ENCODE measurements around the gene SIPA1L2. TPM values are rescaled to one million over a fixed set of nuclear protein-coding genes. Genes with fewer than 3 reads are reported as not detected.

SIPA1L2 gene
- total and polyA plus RNA-seq, 2 of the 13 experiments (the other 11 are each of a cell fraction or from before 2014, with no cell fraction given): 0.03 TPM; not detected in 1

DNA sequence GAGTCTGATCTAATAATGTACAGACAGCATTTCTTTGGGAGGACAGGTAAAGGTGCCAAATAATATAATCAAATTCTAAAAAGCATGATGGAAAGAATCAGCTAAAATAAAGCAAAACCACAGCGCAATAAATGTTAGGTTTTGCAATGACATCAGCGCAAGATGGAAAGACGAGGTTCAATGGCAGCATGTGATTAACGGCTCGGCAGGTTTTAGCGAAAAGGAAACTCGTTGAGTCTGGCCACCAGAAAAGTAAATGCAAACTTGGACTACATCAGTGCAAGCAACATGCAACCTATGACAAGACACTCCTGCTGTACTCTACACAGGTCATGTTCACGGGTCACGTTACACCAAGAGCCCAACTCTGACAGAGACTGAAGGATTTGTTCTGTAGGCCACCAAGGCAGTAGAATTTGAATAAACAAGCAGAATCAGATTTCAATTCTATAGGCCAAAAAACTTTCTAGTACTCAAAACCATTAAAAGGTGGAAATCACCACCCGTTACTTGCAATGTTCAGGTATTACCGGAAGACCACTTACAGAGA lies 4.5 kb downstream of the SIPA1L2 start (continued):
- TF ChIP-seq, protein P1, sequence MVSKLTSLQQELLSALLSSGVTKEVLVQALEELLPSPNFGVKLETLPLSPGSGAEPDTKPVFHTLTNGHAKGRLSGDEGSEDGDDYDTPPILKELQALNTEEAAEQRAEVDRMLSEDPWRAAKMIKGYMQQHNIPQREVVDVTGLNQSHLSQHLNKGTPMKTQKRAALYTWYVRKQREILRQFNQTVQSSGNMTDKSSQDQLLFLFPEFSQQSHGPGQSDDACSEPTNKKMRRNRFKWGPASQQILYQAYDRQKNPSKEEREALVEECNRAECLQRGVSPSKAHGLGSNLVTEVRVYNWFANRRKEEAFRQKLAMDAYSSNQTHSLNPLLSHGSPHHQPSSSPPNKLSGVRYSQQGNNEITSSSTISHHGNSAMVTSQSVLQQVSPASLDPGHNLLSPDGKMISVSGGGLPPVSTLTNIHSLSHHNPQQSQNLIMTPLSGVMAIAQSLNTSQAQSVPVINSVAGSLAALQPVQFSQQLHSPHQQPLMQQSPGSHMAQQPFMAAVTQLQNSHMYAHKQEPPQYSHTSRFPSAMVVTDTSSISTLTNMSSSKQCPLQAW (CRISPR knock-in tag; IDR thresholded peaks at IDR 0.05): no peak
- no peak for TF ChIP-seq ZNF607 (CRISPR knock-in tag; IDR thresholded peaks at IDR 0.05; ENCODE audit: borderline replicate concordance)

DNA sequence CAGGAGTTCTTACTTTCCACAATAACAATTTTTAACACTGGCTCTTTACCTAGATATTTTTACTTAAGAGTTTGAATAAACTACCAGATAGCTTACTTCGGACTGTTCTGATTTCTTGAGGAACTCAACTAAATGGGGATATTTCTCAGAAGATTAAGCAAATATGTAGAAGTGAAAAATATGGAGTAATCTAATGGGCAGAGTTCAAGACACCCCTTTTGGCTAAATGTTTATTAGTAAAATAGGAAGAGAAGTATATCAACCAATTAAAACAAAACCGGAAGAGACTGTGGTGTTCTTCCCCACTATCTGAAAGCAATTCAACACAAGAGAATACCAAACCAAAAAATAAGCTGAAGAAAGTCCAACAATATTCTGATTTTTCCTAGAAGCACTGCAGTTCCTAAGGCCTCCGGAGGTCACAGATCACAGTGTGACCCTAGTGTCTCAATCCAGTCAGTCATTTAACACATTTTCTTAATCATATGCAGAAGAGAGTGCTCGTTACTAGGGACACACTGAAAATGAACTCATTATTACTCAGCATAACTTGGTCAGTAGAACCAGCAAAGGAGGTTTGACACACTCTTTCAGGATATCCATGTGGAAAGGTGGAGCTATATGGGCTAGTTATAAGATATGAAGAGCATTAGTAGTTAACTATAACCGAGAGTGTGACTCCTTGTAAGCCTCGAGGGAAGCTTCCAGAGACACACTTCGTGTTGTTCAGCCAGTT lies 5.2 kb downstream of the SIPA1L2 start:
- FAIRE-seq (no peak), ATAC-seq (no peak), DNase-seq (ENCODE audit: low spot score) (no peak)
- H3K4me2 ChIP-seq (ENCODE audit: low read depth, low read length): no peak overlapping the region
- H4K20me1 ChIP-seq (ENCODE audit: insufficient read depth, low read length): no peaks in the 10 kb centered on the region
- H3K27me3 ChIP-seq (ENCODE audit: control insufficient read depth in 1 of 2, insufficient read depth in 2 of 2, low read length in 2 of 2): peaks cover 5 to 41% of the 10 kb centered on the region in 2 experiments; a peak in 4 of 5 replicates
- H3K27ac ChIP-seq (ENCODE audit: extremely low read length, insufficient read depth, low read length): no peak overlapping the region
- 2% methylated on average over 7 of the region's 7 CpGs for WGBS (ENCODE audit: low lambda C conversion rate)
- CTCF ChIA-PET (ENCODE audit: low intra/inter-chr PET ratio, low total read pairs): no interaction called here
- in situ Hi-C loops (cut with HindIII; ENCODE audit: extremely low pct_ligation_motif_present, low pct_unique_long_range_greater_than_20kb): no loop called here
- H3K4me1 ChIP-seq (ENCODE audit: insufficient read depth, low read length): no peaks in the 10 kb centered on the region
- H3K9me3 ChIP-seq (ENCODE audit: low read length): no peaks in the 10 kb centered on the region
- intact Hi-C loops (cut with micrococcal nuclease; ENCODE audit: unreplicated experiment): no loop called here
- TF ChIP-seq MED13 (CRISPR knock-in tag; IDR thresholded peaks at IDR 0.05) (no peak), KLF12 (CRISPR knock-in tag; IDR thresholded peaks at IDR 0.05; ENCODE audit: borderline replicate concordance) (no peak)
- no peaks in the 10 kb centered on the region for H3K36me3 ChIP-seq (replicated peaks in 1 of 2; ENCODE audit: control insufficient read depth in 1 of 2, insufficient read depth in 2 of 2, low read length in 2 of 2)
- no peak overlapping the region for H3K9ac ChIP-seq (ENCODE audit: insufficient read depth, low read depth, low read length)
- H3K79me2 ChIP-seq (ENCODE audit: insufficient read depth, low read length): no peaks in the 10 kb centered on the region
- no peak overlapping the region for H3K4me3 ChIP-seq (replicated peaks in 1 of 3; ENCODE audit: insufficient read depth in 1 of 3, low read depth in 2 of 3, low read length in 3 of 3)
- POLR2A ChIA-PET: no interaction called here
- BruUV-seq (replicated peaks): no TSS peak
- H2AFZ ChIP-seq (ENCODE audit: low read length): no peak overlapping the region
